ENCODE measurements around the gene OR14A16. TPM values are rescaled to one million over a fixed set of nuclear protein-coding genes. Genes with fewer than 3 reads are reported as not detected.
A peak's percentile ranks its signal among the peaks of the same experiment; 100 is the strongest.

The OR14A16 gene
- polyA plus RNA-seq, 3 donors: not detected

- H3K4me1 ChIP-seq (ENCODE audit: control insufficient read depth in 1 of 2, insufficient read depth in 2 of 2, low read length in 2 of 2): no peaks in the 10 kb centered on the region
- H4K20me1 ChIP-seq (ENCODE audit: insufficient read depth, low read length): no peaks in the 10 kb centered on the region
- no peak overlapping the region for H3K4me2 ChIP-seq (replicated peaks; ENCODE audit: extremely low read depth, low read length, poor library complexity, severe bottlenecking)
- Mint-ChIP-seq H3K36me3 (no peaks in the 10 kb centered on the region), H3K4me3 (no peak overlapping the region), H3K9me3 (peaks cover 0 to 7% (median 5%) of the 10 kb centered on the region in 7 donors), H3K27ac (peak overlapping the region in 1 of 7 donors; percentile 2), H3K27me3 (ENCODE audit: low read depth in 3 of 3) (no peaks in the 10 kb centered on the region), H3K4me1 (no peaks in the 10 kb centered on the region)
- no peak overlapping the region for H3K9ac ChIP-seq (ENCODE audit: insufficient read depth, low read length, poor library complexity, severe bottlenecking)
- no peaks in the 10 kb centered on the region for H3K9me3 ChIP-seq (replicated peaks in 1 of 2; ENCODE audit: control insufficient read depth in 1 of 2, insufficient read depth in 1 of 2, low read length in 2 of 2)
- no peak overlapping the region for H3K27ac ChIP-seq (ENCODE audit: low read depth in 1 of 2, low read length in 2 of 2)
- no peak for DNase-seq
- H3K79me2 ChIP-seq (ENCODE audit: insufficient read depth, low read length): no peaks in the 10 kb centered on the region
- no CpG with 5 or more reads among the region's 2 CpGs for WGBS (ENCODE audit: insufficient coverage)
- TF ChIP-seq CTCF (IDR thresholded peaks at IDR 0.05): no peak
- no peak overlapping the region for H2AFZ ChIP-seq (ENCODE audit: insufficient read depth, low read depth, low read length, poor library complexity, severe bottlenecking)
- intact Hi-C loops (cut with micrococcal nuclease): no loop called here
- H3K27me3 ChIP-seq (ENCODE audit: control insufficient read depth in 2 of 2, insufficient read depth in 2 of 2, low read length in 2 of 2): no peaks in the 10 kb centered on the region
- no peak overlapping the region for H3K4me3 ChIP-seq (replicated peaks in 1 of 3; ENCODE audit: low read depth in 2 of 3, low read length in 3 of 3)
- H3K36me3 ChIP-seq (replicated peaks in 1 of 2; ENCODE audit: control insufficient read depth in 1 of 2, insufficient read depth in 2 of 2, low read length in 2 of 2): no peaks in the 10 kb centered on the region
Observed at GRCh38 chr1:247822060-247822459, 1.9 kb downstream of the OR14A16 start.

- Mint-ChIP-seq H3K4me3 (no peak overlapping the region), H3K4me1 (no peaks in the 10 kb centered on the region), H3K9me3 (peaks cover 0 to 2% (median 0%) of the 10 kb centered on the region in 7 donors), H3K36me3 (no peaks in the 10 kb centered on the region), H3K27me3 (ENCODE audit: low read depth in 3 of 3) (peaks cover 0 to 1% (median 0%) of the 10 kb centered on the region in 3 donors), H3K27ac (no peak overlapping the region)
- Histone ChIP-seq H3K27me3 (ENCODE audit: control insufficient read depth in 2 of 2, insufficient read depth in 2 of 2, low read length in 2 of 2) (no peaks in the 10 kb centered on the region), H3K4me2 (replicated peaks; ENCODE audit: extremely low read depth, low read length, poor library complexity, severe bottlenecking) (no peak overlapping the region), H2AFZ (ENCODE audit: insufficient read depth, low read depth, low read length, poor library complexity, severe bottlenecking) (no peak overlapping the region), H3K36me3 (replicated peaks in 1 of 2; ENCODE audit: control insufficient read depth in 1 of 2, insufficient read depth in 2 of 2, low read length in 2 of 2) (no peaks in the 10 kb centered on the region), H3K9ac (ENCODE audit: insufficient read depth, low read length, poor library complexity, severe bottlenecking) (no peak overlapping the region), H3K79me2 (ENCODE audit: insufficient read depth, low read length) (no peaks in the 10 kb centered on the region), H4K20me1 (ENCODE audit: insufficient read depth, low read length) (no peaks in the 10 kb centered on the region), H3K4me3 (replicated peaks in 1 of 3; ENCODE audit: low read depth in 2 of 3, low read length in 3 of 3) (no peak overlapping the region), H3K4me1 (ENCODE audit: control insufficient read depth in 1 of 2, insufficient read depth in 2 of 2, low read length in 2 of 2) (no peaks in the 10 kb centered on the region), H3K9me3 (replicated peaks in 1 of 2; ENCODE audit: control insufficient read depth in 1 of 2, insufficient read depth in 1 of 2, low read length in 2 of 2) (no peaks in the 10 kb centered on the region), H3K27ac (ENCODE audit: low read depth in 1 of 2, low read length in 2 of 2) (no peak overlapping the region)
- WGBS (ENCODE audit: insufficient coverage): 100% methylated on average over 1 of the region's 2 CpGs
- TF ChIP-seq CTCF (IDR thresholded peaks at IDR 0.05): no peak
- intact Hi-C loops (cut with micrococcal nuclease): no loop called here
- DNase-seq: no peak
Observed at GRCh38 chr1:247812637-247813036, 11.3 kb downstream of the OR14A16 start.

All from CD14-positive monocyte (primary cell).